MCF 10A (cell line): Measurements from ENCODE around the gene HCRTR1. TPM values are rescaled to one million over a fixed set of nuclear protein-coding genes. Genes with fewer than 3 reads are reported as not detected.

Experiments
- BruUV-seq: library from RNA; stranded (reverse); fragments of 400-500 nt; replicated peaks from 2 replicates; lab custom pipeline; 2021; lab: Mats Ljungman, UMichigan
- CTCF ChIA-PET: fragments of 300-600 bp; sonication (Branson Sonifier 250); formaldehyde crosslinking; extraction: SDS; loops from one replicate; lab custom pipeline; 2021; ENCODE audit warnings: antibody characterized with exemption, inconsistent platforms; lab: Yijun Ruan, JAX
- POLR2A ChIA-PET: fragments of 300-600, 350-650 bp; sonication (Branson Sonifier 250); formaldehyde crosslinking; extraction: SDS; loops from one replicate; lab custom pipeline; 2020; ENCODE audit warnings: antibody characterized with exemption, inconsistent platforms; lab: Yijun Ruan, JAX
- DNase-seq: peaks from one replicate; pipeline ENCODE4 v3.0.0-alpha.2; 2018; ENCODE audit not compliant: unreplicated experiment
- H3K27ac Mint-ChIP-seq: one replicate; pipeline ENCODE4 v1.8.0; 2022; ENCODE audit warnings: mild to moderate bottlenecking, low read depth, mixed read lengths; ENCODE audit not compliant: unreplicated experiment
- H3K27me3 Mint-ChIP-seq: one replicate; pipeline ENCODE4 v1.8.0; 2022; ENCODE audit warnings: mixed read lengths; ENCODE audit not compliant: insufficient read depth, unreplicated experiment
- H3K36me3 Mint-ChIP-seq: one replicate; pipeline ENCODE4 v1.8.0; 2022; ENCODE audit warnings: mild to moderate bottlenecking, moderate library complexity, mixed read lengths; ENCODE audit not compliant: insufficient read depth, unreplicated experiment
- H3K4me1 Mint-ChIP-seq: one replicate; pipeline ENCODE4 v1.8.0; 2022; ENCODE audit warnings: mixed read lengths; ENCODE audit not compliant: insufficient read depth, unreplicated experiment
- H3K4me3 Mint-ChIP-seq: one replicate; pipeline ENCODE4 v1.8.0; 2022; ENCODE audit warnings: mild to moderate bottlenecking, moderate library complexity, mixed read lengths; ENCODE audit not compliant: unreplicated experiment
- H3K9me3 Mint-ChIP-seq: one replicate; pipeline ENCODE4 v1.8.0; 2022; ENCODE audit warnings: mixed read lengths; ENCODE audit not compliant: unreplicated experiment
- CTCF ChIP-seq: fragments of 200-600 bp; IDR thresholded peaks from one replicate; pipeline ENCODE4 v1.8.0; 2022; ENCODE audit warnings: antibody characterized with exemption, mild to moderate bottlenecking; ENCODE audit not compliant: unreplicated experiment
- intact Hi-C: fragments of 100-400 bp; cut with micrococcal nuclease; formaldehyde crosslinking; loops from 2 replicates; pipeline ENCODE4 v1.14.1; 2022
- total RNA-seq: library from RNA; stranded (reverse); gene quantifications from 2 replicates; pipeline ENCODE4 v1.2.3, GENCODE V29; 2022

The HCRTR1 gene
- total RNA-seq, 1 experiment from 2014 or later = not detected

- ChIA-PET CTCF (interaction anchor here (0.6 kb wide), 1 partner anchor 39 kb away, joined by 4 read pairs; no protein-coding TSS in a partner anchor), POLR2A (no interaction called here)
- no peak overlapping the region for H3K4me3 Mint-ChIP-seq
- peaks cover 27% of the 10 kb centered on the region for H3K27me3 Mint-ChIP-seq
- peaks cover 5% of the 10 kb centered on the region for H3K36me3 Mint-ChIP-seq
- intact Hi-C loops = no loop called here
- no peaks in the 10 kb centered on the region for H3K4me1 Mint-ChIP-seq
- H3K27ac Mint-ChIP-seq = no peak overlapping the region
- TF ChIP-seq CTCF = no peak
- DNase-seq = no peak
- H3K9me3 Mint-ChIP-seq = no peaks in the 10 kb centered on the region
- BruUV-seq = no TSS peak
Observed at GRCh38 chr1:31614414-31615005, 3.0 kb upstream of the HCRTR1 start.

DNA sequence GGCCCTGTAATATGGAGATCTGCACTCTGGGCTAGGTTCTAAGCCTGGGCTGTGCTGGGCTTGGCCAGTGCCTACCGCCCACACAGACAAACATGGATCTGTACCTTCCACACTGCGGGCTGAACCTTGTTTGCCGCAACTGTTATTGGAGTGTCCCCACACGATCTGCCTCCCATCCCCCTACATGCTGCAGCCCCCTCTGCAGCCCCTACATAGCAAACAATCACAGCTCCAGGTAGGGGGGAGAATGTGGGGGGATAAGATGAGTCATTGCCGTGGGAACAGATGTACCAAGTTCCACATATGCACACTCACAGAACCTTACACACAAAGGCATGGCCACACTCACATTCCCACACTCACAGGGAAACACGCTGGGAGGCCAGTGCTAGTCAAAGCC lies 2.1 kb upstream of the HCRTR1 start:
- Mint-ChIP-seq H3K27ac (no peak overlapping the region), H3K9me3 (no peaks in the 10 kb centered on the region), H3K27me3 (peaks cover 29% of the 10 kb centered on the region), H3K36me3 (no peaks in the 10 kb centered on the region), H3K4me3 (no peak overlapping the region), H3K4me1 (no peaks in the 10 kb centered on the region)
- DNase-seq = no peak
- CTCF ChIA-PET = no interaction called here
- no TSS peak for BruUV-seq
- POLR2A ChIA-PET = interaction anchor here (0.8 kb wide), 1 partner anchor 22 kb away, joined by 5 read pairs; no protein-coding TSS in a partner anchor
- intact Hi-C loops = no loop called here
- TF ChIP-seq CTCF = no peak

- Mint-ChIP-seq H3K9me3 (no peaks in the 10 kb centered on the region), H3K4me3 (no peak overlapping the region), H3K27me3 (peaks cover 29% of the 10 kb centered on the region), H3K4me1 (no peaks in the 10 kb centered on the region), H3K27ac (no peak overlapping the region), H3K36me3 (no peaks in the 10 kb centered on the region)
- no peak for DNase-seq
- ChIA-PET POLR2A (interaction anchor here (0.8 kb wide), 1 partner anchor 21 kb away, joined by 5 read pairs; no protein-coding TSS in a partner anchor), CTCF (interaction anchor here (0.6 kb wide), 1 partner anchor 222 kb away, joined by 3 read pairs; no protein-coding TSS in a partner anchor)
- BruUV-seq = no TSS peak
- intact Hi-C loops = no loop called here
- TF ChIP-seq CTCF = no peak
Observed at GRCh38 chr1:31615939-31616338, 1.6 kb upstream of the HCRTR1 start.

DNA sequence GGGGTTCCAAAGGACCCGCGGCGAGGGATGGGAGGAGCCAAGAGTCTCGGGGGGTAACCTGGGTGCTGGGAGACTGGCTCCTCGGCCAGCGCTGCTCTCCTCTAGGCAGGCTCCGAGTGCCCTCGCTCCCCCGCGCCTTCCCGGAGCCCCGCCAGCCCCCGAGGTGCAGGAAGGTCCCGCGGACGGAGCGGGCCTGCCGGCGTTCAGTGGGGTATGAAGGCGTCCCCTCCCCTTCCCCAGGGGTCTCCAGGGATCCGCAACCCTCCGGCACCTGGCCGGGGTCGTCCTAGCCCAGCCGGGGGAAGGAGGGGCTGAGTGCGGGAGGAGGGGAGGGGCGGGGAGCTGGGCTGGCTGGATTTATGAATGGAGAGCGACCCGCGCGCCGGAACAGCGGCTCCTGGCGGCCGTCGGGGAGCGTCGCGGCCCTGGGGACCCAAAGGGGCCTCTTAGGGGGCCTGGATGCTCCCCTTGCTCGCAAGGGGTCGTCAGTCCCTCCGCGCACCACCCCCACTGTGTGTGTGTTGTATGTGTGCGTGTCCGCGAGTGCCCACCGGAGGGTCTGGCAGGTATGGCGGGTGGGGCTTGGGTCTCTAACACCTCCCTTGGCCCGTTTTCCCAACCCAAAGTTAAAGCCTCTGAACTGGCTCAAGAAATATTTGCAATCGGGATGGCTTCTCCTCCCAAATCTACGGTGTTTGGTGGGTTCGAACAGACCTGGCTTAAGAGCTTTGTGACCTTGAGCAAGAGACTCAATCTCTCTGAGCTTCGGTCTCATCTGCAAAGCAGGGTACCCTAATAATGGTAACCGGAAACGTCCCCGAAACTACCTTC lies 642 bp downstream of the HCRTR1 start:
- H3K27ac Mint-ChIP-seq = no peak overlapping the region
- TF ChIP-seq CTCF = peak; percentile 81
- intact Hi-C loops = no loop called here
- no peak for DNase-seq
- BruUV-seq = no TSS peak
- no peaks in the 10 kb centered on the region for H3K9me3 Mint-ChIP-seq
- no peak overlapping the region for H3K4me3 Mint-ChIP-seq
- H3K27me3 Mint-ChIP-seq = peaks cover 29% of the 10 kb centered on the region
- ChIA-PET CTCF (interaction anchor here (0.5 to 1.8 kb wide), 22 partner anchors 9 to 789 kb away, joined by 3 to 9 read pairs (median 4); partner anchors contain the start of gene PEF1), POLR2A (interaction anchor here (1.3 to 2.3 kb wide), 3 partner anchors 10 to 171 kb away, joined by 4 to 11 read pairs (median 5); no protein-coding TSS in a partner anchor)
- no peaks in the 10 kb centered on the region for H3K36me3 Mint-ChIP-seq
- no peaks in the 10 kb centered on the region for H3K4me1 Mint-ChIP-seq
